SK-N-SH (cell line): ENCODE data around the gene FAM149B1. TPM values are rescaled to one million over a fixed set of nuclear protein-coding genes. Genes with fewer than 3 reads are reported as not detected.

ENCODE experiments used
- CTCF ChIA-PET: fragments of 300-600, 350-600 bp; formaldehyde crosslinking; extraction: SDS; loops from one replicate; lab custom pipeline; 2021; lab: Yijun Ruan, JAX
- POLR2A ChIA-PET: fragments of 350-600 bp; sonication (Branson Sonifier 250); formaldehyde crosslinking; extraction: SDS; loops from one replicate; lab custom pipeline; 2020; ENCODE audit warnings: antibody characterized with exemption, inconsistent platforms; lab: Yijun Ruan, JAX
- DNase-seq: peaks from one replicate; pipeline ENCODE4 v3.0.0; 2012
- H2AFZ ChIP-seq: fragments of 200-600 bp; sonication (generic); 2 replicates; pipeline ENCODE4 v1.8.1; 2016; ENCODE audit warnings: antibody characterized with exemption, mild to moderate bottlenecking, low read depth
- H3F3A ChIP-seq: fragments of 200-600 bp; sonication (generic); replicated peaks from 2 replicates; pipeline ENCODE3; 2016; ENCODE audit warnings: antibody characterized with exemption, mild to moderate bottlenecking; ENCODE audit not compliant: insufficient read depth
- H3K27ac ChIP-seq, 2 experiments: fragments of 200-500 bp in 1 of 2; fragments of 200-600 bp in 1 of 2; sonication (Bioruptor generic) in 1 of 2; sonication (generic), shearing (Covaris generic) in 1 of 2; 2 replicates each; pipeline versions ENCODE4 v1.5.1 to v1.6.1; 2014 to 2016; ENCODE audit warnings: low read depth in 2 of 2, inconsistent platforms in 1 of 2, low read length in 1 of 2, mild to moderate bottlenecking in 1 of 2, mixed read lengths in 1 of 2
- H3K27me3 ChIP-seq: fragments of 200-600 bp; sonication (generic), shearing (Covaris generic); 2 replicates; pipeline ENCODE4 v1.6.1; 2016; ENCODE audit warnings: mixed run types; ENCODE audit not compliant: insufficient read depth
- H3K36me3 ChIP-seq, 2 experiments: fragments of 200-500 bp in 1 of 2; fragments of 200-600 bp in 1 of 2; sonication (Bioruptor generic) in 1 of 2; sonication (generic) in 1 of 2; replicated peaks in 1 of 2; 2 replicates each; pipeline versions ENCODE3 to v1.5.1; 2014 to 2016; ENCODE audit warnings: low read length in 1 of 2, mild to moderate bottlenecking in 1 of 2; ENCODE audit not compliant: insufficient read depth in 2 of 2, control insufficient read depth in 1 of 2
- H3K4me1 ChIP-seq, 2 experiments: fragments of 200-500 bp in 1 of 2; fragments of 200-600 bp in 1 of 2; sonication (Bioruptor generic) in 1 of 2; sonication (generic), shearing (Covaris generic) in 1 of 2; 2 replicates each; pipeline versions ENCODE4 v1.5.1 to v1.6.1; 2014 to 2016; ENCODE audit warnings: low read depth in 1 of 2, low read length in 1 of 2, mixed run types in 1 of 2; ENCODE audit not compliant: insufficient read depth in 2 of 2, control insufficient read depth in 1 of 2
- H3K4me2 ChIP-seq: fragments of 200-600 bp; sonication (generic), shearing (Covaris generic); 2 replicates; pipeline ENCODE4 v1.6.1; 2017; ENCODE audit warnings: mixed run types
- H3K4me3 ChIP-seq, 2 experiments: fragments of 200-500 bp in 1 of 2; fragments of 200-600 bp in 1 of 2; sonication (Bioruptor generic) in 1 of 2; sonication (generic), shearing (Covaris generic) in 1 of 2; 2 replicates each; pipeline versions ENCODE4 v1.5.1 to v1.8.1; 2014 to 2016; ENCODE audit warnings: low read depth in 2 of 2, inconsistent platforms in 1 of 2, low read length in 1 of 2, mild to moderate bottlenecking in 1 of 2, mixed read lengths in 1 of 2, moderate library complexity in 1 of 2
- H3K79me2 ChIP-seq: fragments of 200-600 bp; sonication (generic); 2 replicates; pipeline ENCODE4 v1.8.1; 2017; ENCODE audit warnings: mild to moderate bottlenecking; ENCODE audit not compliant: insufficient read depth
- H3K9ac ChIP-seq: fragments of 200-600 bp; sonication (generic); 2 replicates; pipeline ENCODE4 v1.6.1; 2017; ENCODE audit warnings: mixed run types
- H3K9me2 ChIP-seq: fragments of 200-600 bp; sonication (generic); 2 replicates; pipeline ENCODE4 v1.6.1; 2017; ENCODE audit warnings: mixed run types
- H3K9me3 ChIP-seq: fragments of 200-600 bp; sonication (generic); 2 replicates; pipeline ENCODE4 v1.6.1; 2017; ENCODE audit warnings: mixed run types, mild to moderate bottlenecking, moderate library complexity
- H4K20me1 ChIP-seq: fragments of 200-600 bp; sonication (generic); 2 replicates; pipeline ENCODE4 v1.6.1; 2017; ENCODE audit warnings: mild to moderate bottlenecking, mixed run types; ENCODE audit not compliant: insufficient read depth
- CHD2 ChIP-seq: fragments of 150-350 bp; IDR thresholded peaks from 2 replicates; pipeline ENCODE4 v1.6.1; 2018; ENCODE audit warnings: low read length; ENCODE audit not compliant: partially characterized antibody
- CTCF ChIP-seq: fragments of 200-600 bp; sonication (generic); IDR thresholded peaks from 2 replicates; pipeline ENCODE4 v1.6.1; 2017; ENCODE audit warnings: antibody characterized with exemption, mild to moderate bottlenecking, moderate library complexity
- ELF1 ChIP-seq: IDR thresholded peaks from 2 replicates; pipeline ENCODE4 v1.4.0; 2012
- GABPA ChIP-seq: IDR thresholded peaks from 2 replicates; pipeline ENCODE4 v1.4.0; 2012; ENCODE audit warnings: low read depth, mild to moderate bottlenecking
- IRF3 ChIP-seq: fragments of 150-350 bp; IDR thresholded peaks from 2 replicates; pipeline ENCODE4 v1.6.1; 2016; ENCODE audit warnings: mild to moderate bottlenecking, low read depth, low read length
- MAX ChIP-seq: IDR thresholded peaks from 2 replicates; pipeline ENCODE4 v1.4.0; 2012; ENCODE audit warnings: low read depth
- NFIC ChIP-seq: IDR thresholded peaks from 2 replicates; pipeline ENCODE4 v1.4.0; 2012; ENCODE audit warnings: borderline replicate concordance
- NRF1 ChIP-seq: IDR thresholded peaks from 2 replicates; pipeline ENCODE4 v1.6.1; 2012; ENCODE audit warnings: low read depth, mild to moderate bottlenecking, low read length
- PBX3 ChIP-seq: IDR thresholded peaks from 2 replicates; pipeline ENCODE4; 2012
- RAD21 ChIP-seq: IDR thresholded peaks from 2 replicates; pipeline ENCODE4 v1.6.1; 2012; ENCODE audit warnings: mild to moderate bottlenecking, low read length
- RCOR1 ChIP-seq: fragments of 150-350 bp; IDR thresholded peaks from 2 replicates; pipeline ENCODE4 v1.6.1; 2017; ENCODE audit warnings: antibody characterized with exemption, low read length
- REST ChIP-seq: IDR thresholded peaks from 2 replicates; pipeline ENCODE4 v1.6.1; 2012; ENCODE audit warnings: mild to moderate bottlenecking, low read depth, low read length, moderate library complexity
- SIN3A ChIP-seq: IDR thresholded peaks from 2 replicates; pipeline ENCODE4 v1.6.1; 2012; ENCODE audit warnings: low read depth, mild to moderate bottlenecking, low read length, moderate library complexity, borderline replicate concordance
- SMC3 ChIP-seq: IDR thresholded peaks from 2 replicates; pipeline ENCODE4 v1.6.1; 2012; ENCODE audit warnings: low read depth, low read length, improper control_type of control experiment
- TAF1 ChIP-seq: IDR thresholded peaks from 2 replicates; pipeline ENCODE4 v1.6.1; 2012; ENCODE audit warnings: low read depth, mild to moderate bottlenecking, low read length, moderate library complexity, borderline replicate concordance
- ZBTB33 ChIP-seq: IDR thresholded peaks from 2 replicates; pipeline ENCODE4 v1.4.0; 2012; ENCODE audit warnings: low read depth, borderline replicate concordance
- WGBS: methylation state at CpG from one replicate; pipeline ENCODE4 v1.1.6; 2017; ENCODE audit warnings: low lambda C conversion rate; 5-methylcytosine and 5-hydroxymethylcytosine counted together
- polyA plus RNA-seq, 3 experiments: library from polyadenylated mRNA; depleted of rRNA; stranded (reverse); fragments of >200 nt; gene quantifications; 2 replicates each; pipeline ENCODE4 v1.2.3, GENCODE V29; 2012

The FAM149B1 gene
- polyA plus RNA-seq, 1 of the 3 experiments (the other 2 are of a cell fraction), result 28.2 TPM

GRCh38 chr10:73119952-73120351 is 48.0 kb upstream of the FAM149B1 start:
- no peak overlapping the region; a peak in 1 of 4 replicates for H3K27ac ChIP-seq
- DNase-seq, result no peak
- peaks cover 30% of the 10 kb centered on the region for H3F3A ChIP-seq
- no peaks in the 10 kb centered on the region for H3K27me3 ChIP-seq
- peaks cover 0 to 6% of the 10 kb centered on the region in 2 experiments; a peak in 1 of 4 replicates for H3K4me1 ChIP-seq
- no peak overlapping the region for H3K4me3 ChIP-seq
- peaks cover 22% of the 10 kb centered on the region for H3K79me2 ChIP-seq
- no peaks in the 10 kb centered on the region for H4K20me1 ChIP-seq
- no peaks in the 10 kb centered on the region for H3K9me3 ChIP-seq
- ChIA-PET CTCF (no interaction called here), POLR2A (no interaction called here)
- H2AFZ ChIP-seq, result no peak overlapping the region
- 98% methylated on average over 4 of the region's 4 CpGs for WGBS
- no peaks in the 10 kb centered on the region for H3K9me2 ChIP-seq
- no peak overlapping the region for H3K9ac ChIP-seq
- no peak for TF ChIP-seq IRF3
- TF ChIP-seq ELF1, result no peak
- no peak for TF ChIP-seq CHD2
- TF ChIP-seq NRF1, result no peak
- TF ChIP-seq SIN3A, result no peak
- no peak for TF ChIP-seq REST
- no peak for TF ChIP-seq TAF1
- no peak for TF ChIP-seq SMC3
- TF ChIP-seq MAX, result no peak
- TF ChIP-seq RCOR1, result no peak
- TF ChIP-seq PBX3, result no peak
- TF ChIP-seq GABPA, result no peak
- TF ChIP-seq ZBTB33, result no peak
- TF ChIP-seq RAD21, result no peak
- no peak for TF ChIP-seq CTCF
- TF ChIP-seq NFIC, result no peak
- peaks cover 11 to 49% of the 10 kb centered on the region in 2 experiments for H3K36me3 ChIP-seq
- H3K4me2 ChIP-seq, result no peak overlapping the region
